ENCODE results near the gene NLRP12. TPM values are rescaled to one million over a fixed set of nuclear protein-coding genes. Genes with fewer than 3 reads are reported as not detected.

Gene NLRP12
- total and polyA plus RNA-seq, 12 donors, result 0.10 to 0.78 (median 0.21) TPM; not detected in 3

DNA sequence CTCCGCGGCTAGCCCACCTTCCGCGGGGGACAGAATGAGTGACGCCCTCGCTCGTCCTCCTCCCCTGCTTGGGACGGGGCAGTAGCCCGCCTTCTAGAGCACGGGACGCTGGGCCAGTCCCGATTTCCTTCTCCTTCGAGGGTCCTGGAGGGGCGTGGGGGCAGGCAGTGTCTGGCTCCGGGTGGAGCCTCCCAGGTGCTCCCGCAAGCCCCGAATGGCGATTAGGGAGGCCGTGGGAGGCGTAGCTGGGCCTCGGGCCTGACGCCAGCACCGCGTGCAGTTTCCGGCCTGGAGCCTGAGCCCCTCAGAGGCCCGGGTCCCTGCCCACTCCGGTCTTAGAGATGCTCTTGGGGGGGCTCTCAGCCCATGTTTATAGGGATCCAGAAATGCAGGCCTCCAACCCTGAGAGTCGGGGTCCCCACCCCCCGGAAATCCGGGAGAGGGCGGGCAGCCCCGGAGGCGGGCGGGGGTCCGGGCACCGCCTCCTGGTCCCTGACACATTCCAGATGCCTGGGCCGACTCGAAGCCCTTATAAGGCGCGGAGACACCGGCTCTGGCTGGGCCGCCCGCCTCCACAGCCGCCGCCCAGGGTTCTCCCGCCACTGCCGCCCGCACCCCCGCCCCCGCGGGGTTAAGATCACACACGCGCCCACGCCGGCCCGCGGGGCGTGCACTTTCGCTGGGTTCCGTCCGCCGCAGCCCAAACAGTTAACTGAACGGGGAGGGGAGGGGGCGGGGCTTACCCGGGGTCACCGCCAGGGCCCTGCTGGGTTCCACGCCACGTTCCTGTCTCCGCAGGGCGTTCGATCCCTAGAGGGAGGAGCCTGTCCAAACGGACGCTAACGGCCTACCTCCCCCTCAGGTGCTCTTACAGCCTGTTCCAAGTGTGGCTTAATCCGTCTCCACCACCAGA, 45.0 kb upstream of the NLRP12 start:
- H3K4me1 ChIP-seq (replicated peaks in 1 of 2), result peaks cover 8 to 23% of the 10 kb centered on the region in 2 donors
- no peaks in the 10 kb centered on the region for H3K9me3 ChIP-seq (replicated peaks in 1 of 3)
- H3K27ac ChIP-seq, result peak overlapping the region in 4 of 5 donors; percentile 57 to 86 (median 73)
- DNase-seq, result peak; percentile 81 to 92 (median 87)
- intact Hi-C loops (cut with DNase I), result no loop called here
- no peaks in the 10 kb centered on the region for H3K27me3 ChIP-seq
- peak overlapping the region; percentile 41 to 75 (median 50) for H3K4me3 ChIP-seq
- H3K36me3 ChIP-seq (replicated peaks in 1 of 2), result peaks cover 0 to 9% of the 10 kb centered on the region in 2 donors
- 0 to 1% (median 0%) methylated on average over 6 to 75 of the region's 75 CpGs for WGBS, 4 donors
- peak; percentile 9 to 16 for TF ChIP-seq POLR2A (IDR thresholded peaks at IDR 0.05)
- TF ChIP-seq, protein P1, sequence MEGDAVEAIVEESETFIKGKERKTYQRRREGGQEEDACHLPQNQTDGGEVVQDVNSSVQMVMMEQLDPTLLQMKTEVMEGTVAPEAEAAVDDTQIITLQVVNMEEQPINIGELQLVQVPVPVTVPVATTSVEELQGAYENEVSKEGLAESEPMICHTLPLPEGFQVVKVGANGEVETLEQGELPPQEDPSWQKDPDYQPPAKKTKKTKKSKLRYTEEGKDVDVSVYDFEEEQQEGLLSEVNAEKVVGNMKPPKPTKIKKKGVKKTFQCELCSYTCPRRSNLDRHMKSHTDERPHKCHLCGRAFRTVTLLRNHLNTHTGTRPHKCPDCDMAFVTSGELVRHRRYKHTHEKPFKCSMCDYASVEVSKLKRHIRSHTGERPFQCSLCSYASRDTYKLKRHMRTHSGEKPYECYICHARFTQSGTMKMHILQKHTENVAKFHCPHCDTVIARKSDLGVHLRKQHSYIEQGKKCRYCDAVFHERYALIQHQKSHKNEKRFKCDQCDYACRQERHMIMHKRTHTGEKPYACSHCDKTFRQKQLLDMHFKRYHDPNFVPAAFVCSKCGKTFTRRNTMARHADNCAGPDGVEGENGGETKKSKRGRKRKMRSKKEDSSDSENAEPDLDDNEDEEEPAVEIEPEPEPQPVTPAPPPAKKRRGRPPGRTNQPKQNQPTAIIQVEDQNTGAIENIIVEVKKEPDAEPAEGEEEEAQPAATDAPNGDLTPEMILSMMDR (IDR thresholded peaks at IDR 0.05), result peak in 5 of 6 experiments; percentile 27 to 67 (median 50)

DNA sequence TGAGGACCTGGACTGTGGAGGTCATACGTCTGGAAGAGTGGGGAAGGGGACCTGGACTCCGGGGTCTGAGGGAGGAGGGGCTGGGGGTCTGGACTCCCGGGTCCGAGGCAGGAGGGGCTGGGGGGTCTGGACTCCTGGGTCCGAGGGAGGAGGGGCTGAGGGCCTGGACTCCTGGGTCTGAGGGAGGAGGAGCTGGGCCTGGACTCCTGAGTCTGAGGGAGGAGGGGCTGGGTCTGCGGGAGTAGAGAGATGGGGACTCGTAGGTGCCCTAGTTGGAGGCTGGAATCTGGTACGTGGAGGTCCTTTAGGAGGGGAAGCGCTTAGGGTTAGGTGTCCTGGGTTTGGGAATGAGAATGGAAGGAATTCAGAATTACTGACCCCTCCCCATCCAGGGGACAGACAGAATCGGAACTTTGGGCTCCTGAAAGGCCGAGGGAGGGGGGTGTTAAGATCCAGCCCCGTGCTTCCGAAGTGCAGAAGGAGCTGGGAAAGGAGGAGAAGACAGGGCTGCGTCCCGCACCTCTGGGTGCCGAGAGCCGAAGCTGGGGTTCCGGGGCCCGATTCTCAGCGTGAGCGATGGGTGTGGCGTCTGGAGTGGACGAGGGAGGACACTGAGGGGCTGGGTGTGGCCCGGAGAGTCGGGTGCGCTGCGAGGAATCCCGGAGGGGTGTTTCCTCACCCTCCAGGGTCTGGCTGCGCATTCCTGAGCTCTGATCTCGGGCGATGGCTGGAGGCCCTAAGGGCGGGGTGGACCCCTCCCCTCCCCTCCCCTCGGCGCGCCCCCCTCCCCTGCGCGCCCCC, 44.2 kb upstream of the NLRP12 start:
- WGBS, 4 donors, result 0 to 2% (median 1%) methylated on average over 13 to 35 of the region's 37 CpGs
- Histone ChIP-seq H3K27me3 (no peaks in the 10 kb centered on the region), H3K4me1 (replicated peaks in 1 of 2) (peaks cover 8 to 23% of the 10 kb centered on the region in 2 donors), H3K9me3 (replicated peaks in 1 of 3) (no peaks in the 10 kb centered on the region), H3K36me3 (replicated peaks in 1 of 2) (peaks cover 0 to under 1% of the 10 kb centered on the region in 2 donors), H3K4me3 (peak overlapping the region in 3 of 4 donors; percentile 40 to 75 (median 41)), H3K27ac (peak overlapping the region in 4 of 5 donors; percentile 46 to 86 (median 73))
- intact Hi-C loops (cut with DNase I), result no loop called here
- no peak for TF ChIP-seq POLR2A (IDR thresholded peaks at IDR 0.05)
- TF ChIP-seq, protein P1 (IDR thresholded peaks at IDR 0.05), result no peak
- peak; percentile 34 to 66 (median 41) for DNase-seq

DNA sequence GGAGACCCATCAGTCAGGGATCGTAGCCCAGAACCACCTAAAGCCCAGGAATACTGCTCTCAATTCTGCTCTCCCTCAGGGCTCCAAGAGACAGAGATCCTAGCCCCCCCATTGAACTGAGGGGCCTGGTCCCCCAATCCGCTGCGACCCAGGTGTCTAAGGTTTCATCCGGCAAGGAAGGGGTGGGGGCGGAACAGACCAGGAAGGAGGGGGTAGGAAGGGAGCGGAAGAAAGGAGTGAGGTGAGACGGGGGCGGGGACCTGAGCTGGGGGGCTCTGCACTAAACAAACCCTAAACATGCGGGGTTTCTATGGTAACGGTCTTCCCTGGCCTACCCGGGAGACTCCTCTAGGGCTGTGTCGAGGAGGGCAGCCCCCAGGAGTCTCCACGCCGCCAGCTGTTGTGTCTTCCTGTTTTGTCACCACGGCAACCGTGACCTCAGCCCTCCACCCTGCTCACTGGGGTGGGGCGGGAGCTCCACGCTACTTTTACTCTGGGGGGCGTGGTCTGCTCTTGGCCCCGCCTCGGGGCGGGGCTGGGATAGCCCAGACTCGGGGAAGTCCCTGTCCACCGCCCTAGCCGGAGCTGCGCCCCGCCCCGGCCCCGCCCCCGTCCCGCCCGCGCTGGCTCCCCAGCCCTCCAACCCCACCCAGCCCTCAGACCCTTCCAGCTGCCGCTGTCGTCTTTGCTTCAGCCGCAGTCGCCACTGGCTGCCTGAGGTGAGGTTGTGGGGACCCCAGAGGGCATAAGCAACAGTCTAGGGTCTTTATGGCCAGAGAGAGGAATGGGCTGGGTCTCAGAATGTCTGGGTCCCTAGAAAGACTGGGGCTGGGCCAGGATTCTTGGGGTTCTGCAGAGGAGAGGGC, 43.3 kb upstream of the NLRP12 start, which contains the start of gene MYADM:
Gene MYADM (plus strand): TSS at position 659 of the 866 bp plus-strand sequence. CDS start 5,647 bp downstream, outside the sequence.
- H3K4me3 ChIP-seq, result peak within 1 kb of the TSS in 3 of 4 donors; percentile 40 to 75 (median 41)
- peak within 1 kb of the TSS in 4 of 5 donors; percentile 46 to 86 (median 73) for H3K27ac ChIP-seq
- 1 to 4% (median 4%) methylated on average over 11 to 37 of the region's 37 CpGs for WGBS, 4 donors
- peak in 1 of 2 donors; percentile 54 for TF ChIP-seq POLR2A (IDR thresholded peaks at IDR 0.05)
- TF ChIP-seq, protein P1 (IDR thresholded peaks at IDR 0.05), result no peak
- no peaks in the 10 kb centered on the region for H3K36me3 ChIP-seq (replicated peaks in 1 of 2)
- peak; percentile 93 to 98 (median 96) for DNase-seq
- intact Hi-C loops (cut with DNase I), result no loop called here
- no peaks in the 10 kb centered on the region for H3K9me3 ChIP-seq (replicated peaks in 1 of 3)
- H3K4me1 ChIP-seq (replicated peaks in 1 of 2), result peaks cover 8 to 23% of the 10 kb centered on the region in 2 donors
- H3K27me3 ChIP-seq, result no peaks in the 10 kb centered on the region

Measured in adrenal gland (tissue), 12 donors.